ENCODE data around the gene ALOX5AP.
A peak's percentile ranks its signal among the peaks of the same experiment; 100 is the strongest.

The ALOX5AP gene
- total RNA-seq: 29.2 to 37.7 (median 31.3) reads per million in 3 donors

GRCh38 chr13:30735025-30735871 lies at the start of gene ALOX5AP:
Gene ALOX5AP (plus strand): TSS chr13:30735543. CDS start chr13:30735606, 63 bp downstream.
- no peak for DNase-seq
- Histone ChIP-seq H3K27ac (ENCODE audit: insufficient read depth, low read length, poor library complexity, severe bottlenecking) (peak within 1 kb of the TSS; percentile 64), H3K9me3 (ENCODE audit: control insufficient read depth, low read length) (no peaks in the 10 kb centered on the region), H3K27me3 (replicated peaks; ENCODE audit: control insufficient read depth, insufficient read depth, low read length, poor library complexity, severe bottlenecking) (no peaks in the 10 kb centered on the region), H3K4me3 (ENCODE audit: insufficient read depth, low read depth, low read length, poor library complexity, severe bottlenecking) (peak within 1 kb of the TSS; percentile 62), H3K4me1 (ENCODE audit: control insufficient read depth, insufficient read depth, low read length, poor library complexity, severe bottlenecking) (peaks cover 36% of the 10 kb centered on the region), H3K36me3 (ENCODE audit: control insufficient read depth, insufficient read depth, low read length) (no peaks in the 10 kb centered on the region)

DNA sequence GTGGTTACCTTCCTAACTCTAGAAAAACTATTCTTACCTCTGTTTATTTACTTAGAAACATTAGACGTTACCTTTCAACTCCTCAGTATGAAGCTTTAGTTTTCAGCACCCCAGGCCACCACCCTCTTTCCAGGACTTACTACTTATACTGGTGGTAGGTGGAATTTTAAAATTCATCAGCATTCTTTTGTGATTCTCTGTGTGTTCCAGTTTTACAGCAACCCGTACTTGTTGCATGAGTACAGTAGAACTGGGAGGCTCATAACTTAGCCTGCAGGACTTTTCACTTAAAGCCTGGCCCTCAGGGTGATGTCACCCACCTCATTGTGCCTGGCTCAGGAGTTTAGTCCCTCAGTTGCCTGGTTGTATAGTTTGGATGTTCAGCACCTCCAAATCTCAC lies 49.4 kb upstream of the ALOX5AP start:
- H3K27ac ChIP-seq (ENCODE audit: insufficient read depth, low read length, poor library complexity, severe bottlenecking): no peak overlapping the region
- no peak for DNase-seq
- no peak overlapping the region for H3K4me3 ChIP-seq (ENCODE audit: insufficient read depth, low read depth, low read length, poor library complexity, severe bottlenecking)
- no peaks in the 10 kb centered on the region for H3K36me3 ChIP-seq (ENCODE audit: control insufficient read depth, insufficient read depth, low read length)
- H3K4me1 ChIP-seq (ENCODE audit: control insufficient read depth, insufficient read depth, low read length, poor library complexity, severe bottlenecking): no peaks in the 10 kb centered on the region
- no peaks in the 10 kb centered on the region for H3K9me3 ChIP-seq (ENCODE audit: control insufficient read depth, low read length)
- no peaks in the 10 kb centered on the region for H3K27me3 ChIP-seq (replicated peaks; ENCODE audit: control insufficient read depth, insufficient read depth, low read length, poor library complexity, severe bottlenecking)

DNA sequence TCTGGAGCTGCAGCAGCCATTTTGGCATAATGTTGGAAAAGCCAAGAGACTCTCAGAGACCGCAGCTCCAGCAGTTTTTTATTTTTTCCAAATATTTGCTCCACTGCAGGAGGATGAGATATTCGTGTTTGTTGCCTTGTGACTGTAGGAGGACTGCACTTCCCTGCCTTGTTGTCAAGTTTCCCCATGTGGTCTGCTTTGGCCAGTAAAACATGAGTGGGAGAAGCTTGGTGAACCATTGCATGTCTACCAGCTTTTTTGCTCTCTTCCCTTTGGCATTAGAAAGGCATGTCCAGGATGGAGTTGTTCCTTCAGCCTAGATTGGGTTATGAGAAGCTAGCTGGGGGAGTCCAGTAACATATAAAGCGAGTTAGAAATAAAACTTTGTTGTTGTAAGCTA lies 47.7 kb upstream of the ALOX5AP start:
- H3K36me3 ChIP-seq (ENCODE audit: control insufficient read depth, insufficient read depth, low read length): no peaks in the 10 kb centered on the region
- H3K27ac ChIP-seq (ENCODE audit: insufficient read depth, low read length, poor library complexity, severe bottlenecking): no peak overlapping the region
- no peak for DNase-seq
- H3K27me3 ChIP-seq (replicated peaks; ENCODE audit: control insufficient read depth, insufficient read depth, low read length, poor library complexity, severe bottlenecking): no peaks in the 10 kb centered on the region
- H3K9me3 ChIP-seq (ENCODE audit: control insufficient read depth, low read length): no peaks in the 10 kb centered on the region
- H3K4me1 ChIP-seq (ENCODE audit: control insufficient read depth, insufficient read depth, low read length, poor library complexity, severe bottlenecking): no peaks in the 10 kb centered on the region
- H3K4me3 ChIP-seq (ENCODE audit: insufficient read depth, low read depth, low read length, poor library complexity, severe bottlenecking): no peak overlapping the region

DNA sequence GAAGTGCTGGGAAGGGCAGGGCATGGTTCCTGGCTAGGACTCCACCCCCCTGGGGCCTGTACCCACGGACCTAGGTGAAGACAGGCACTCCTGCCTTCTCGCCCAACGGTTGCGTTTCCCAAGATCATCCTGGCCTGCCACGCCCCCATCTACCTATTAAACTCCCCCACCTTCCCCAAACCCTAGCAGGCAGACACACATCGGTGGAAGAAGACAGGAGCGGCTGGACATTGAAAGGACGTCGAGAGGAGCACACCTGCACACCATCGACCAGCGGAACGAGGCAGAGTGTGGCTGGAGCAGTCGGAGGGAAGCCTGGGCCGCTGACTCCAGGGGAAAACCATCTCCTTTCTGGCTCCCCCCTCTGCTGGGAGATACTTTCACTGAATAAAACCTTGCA lies 45.6 kb upstream of the ALOX5AP start:
- no peaks in the 10 kb centered on the region for H3K4me1 ChIP-seq (ENCODE audit: control insufficient read depth, insufficient read depth, low read length, poor library complexity, severe bottlenecking)
- no peaks in the 10 kb centered on the region for H3K36me3 ChIP-seq (ENCODE audit: control insufficient read depth, insufficient read depth, low read length)
- no peak for DNase-seq
- no peak overlapping the region for H3K27ac ChIP-seq (ENCODE audit: insufficient read depth, low read length, poor library complexity, severe bottlenecking)
- H3K27me3 ChIP-seq (replicated peaks; ENCODE audit: control insufficient read depth, insufficient read depth, low read length, poor library complexity, severe bottlenecking): no peaks in the 10 kb centered on the region
- no peaks in the 10 kb centered on the region for H3K9me3 ChIP-seq (ENCODE audit: control insufficient read depth, low read length)
- peak overlapping the region; percentile 19 for H3K4me3 ChIP-seq (ENCODE audit: insufficient read depth, low read depth, low read length, poor library complexity, severe bottlenecking)

GRCh38 chr13:30690282-30691188 lies 44.8 kb upstream of the ALOX5AP start:
- DNase-seq: no peak
- peak overlapping the region; percentile 19 for H3K4me3 ChIP-seq (ENCODE audit: insufficient read depth, low read depth, low read length, poor library complexity, severe bottlenecking)
- no peaks in the 10 kb centered on the region for H3K9me3 ChIP-seq (ENCODE audit: control insufficient read depth, low read length)
- H3K27me3 ChIP-seq (replicated peaks; ENCODE audit: control insufficient read depth, insufficient read depth, low read length, poor library complexity, severe bottlenecking): no peaks in the 10 kb centered on the region
- H3K4me1 ChIP-seq (ENCODE audit: control insufficient read depth, insufficient read depth, low read length, poor library complexity, severe bottlenecking): no peaks in the 10 kb centered on the region
- H3K36me3 ChIP-seq (ENCODE audit: control insufficient read depth, insufficient read depth, low read length): no peaks in the 10 kb centered on the region
- no peak overlapping the region for H3K27ac ChIP-seq (ENCODE audit: insufficient read depth, low read length, poor library complexity, severe bottlenecking)

DNA sequence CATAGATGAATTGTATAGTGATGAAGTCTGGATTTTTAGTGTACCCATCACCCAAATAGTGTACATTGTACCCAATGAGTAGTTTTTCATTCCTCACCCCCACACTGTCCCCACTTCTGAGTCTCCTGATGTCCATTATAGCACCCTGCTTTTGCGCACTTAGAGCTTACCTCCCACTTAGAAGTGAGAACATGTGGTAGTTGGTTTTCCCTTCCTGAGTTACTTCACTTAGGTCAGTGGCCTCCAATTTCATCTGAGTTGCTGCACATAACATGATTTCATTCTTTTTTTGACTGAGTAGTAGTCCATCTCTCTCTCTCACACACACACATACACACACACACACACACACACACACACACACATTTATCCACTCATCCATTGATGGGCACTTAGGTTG lies 43.2 kb upstream of the ALOX5AP start:
- no peaks in the 10 kb centered on the region for H3K36me3 ChIP-seq (ENCODE audit: control insufficient read depth, insufficient read depth, low read length)
- H3K9me3 ChIP-seq (ENCODE audit: control insufficient read depth, low read length): no peaks in the 10 kb centered on the region
- no peak overlapping the region for H3K27ac ChIP-seq (ENCODE audit: insufficient read depth, low read length, poor library complexity, severe bottlenecking)
- H3K4me1 ChIP-seq (ENCODE audit: control insufficient read depth, insufficient read depth, low read length, poor library complexity, severe bottlenecking): peaks cover 4% of the 10 kb centered on the region
- H3K27me3 ChIP-seq (replicated peaks; ENCODE audit: control insufficient read depth, insufficient read depth, low read length, poor library complexity, severe bottlenecking): no peaks in the 10 kb centered on the region
- no peak for DNase-seq
- no peak overlapping the region for H3K4me3 ChIP-seq (ENCODE audit: insufficient read depth, low read depth, low read length, poor library complexity, severe bottlenecking)

- Histone ChIP-seq H3K4me3 (ENCODE audit: insufficient read depth, low read depth, low read length, poor library complexity, severe bottlenecking) (no peak overlapping the region), H3K4me1 (ENCODE audit: control insufficient read depth, insufficient read depth, low read length, poor library complexity, severe bottlenecking) (peaks cover 4% of the 10 kb centered on the region), H3K9me3 (ENCODE audit: control insufficient read depth, low read length) (no peaks in the 10 kb centered on the region), H3K27me3 (replicated peaks; ENCODE audit: control insufficient read depth, insufficient read depth, low read length, poor library complexity, severe bottlenecking) (no peaks in the 10 kb centered on the region), H3K36me3 (ENCODE audit: control insufficient read depth, insufficient read depth, low read length) (no peaks in the 10 kb centered on the region), H3K27ac (ENCODE audit: insufficient read depth, low read length, poor library complexity, severe bottlenecking) (no peak overlapping the region)
- DNase-seq: no peak
Observed at GRCh38 chr13:30696278-30697176, 38.8 kb upstream of the ALOX5AP start.

GRCh38 chr13:30697177-30697953 lies 38.0 kb upstream of the ALOX5AP start:
- DNase-seq: no peak
- Histone ChIP-seq H3K36me3 (ENCODE audit: control insufficient read depth, insufficient read depth, low read length) (no peaks in the 10 kb centered on the region), H3K4me1 (ENCODE audit: control insufficient read depth, insufficient read depth, low read length, poor library complexity, severe bottlenecking) (peaks cover 4% of the 10 kb centered on the region), H3K4me3 (ENCODE audit: insufficient read depth, low read depth, low read length, poor library complexity, severe bottlenecking) (no peak overlapping the region), H3K9me3 (ENCODE audit: control insufficient read depth, low read length) (no peaks in the 10 kb centered on the region), H3K27me3 (replicated peaks; ENCODE audit: control insufficient read depth, insufficient read depth, low read length, poor library complexity, severe bottlenecking) (no peaks in the 10 kb centered on the region), H3K27ac (ENCODE audit: insufficient read depth, low read length, poor library complexity, severe bottlenecking) (no peak overlapping the region)

DNA sequence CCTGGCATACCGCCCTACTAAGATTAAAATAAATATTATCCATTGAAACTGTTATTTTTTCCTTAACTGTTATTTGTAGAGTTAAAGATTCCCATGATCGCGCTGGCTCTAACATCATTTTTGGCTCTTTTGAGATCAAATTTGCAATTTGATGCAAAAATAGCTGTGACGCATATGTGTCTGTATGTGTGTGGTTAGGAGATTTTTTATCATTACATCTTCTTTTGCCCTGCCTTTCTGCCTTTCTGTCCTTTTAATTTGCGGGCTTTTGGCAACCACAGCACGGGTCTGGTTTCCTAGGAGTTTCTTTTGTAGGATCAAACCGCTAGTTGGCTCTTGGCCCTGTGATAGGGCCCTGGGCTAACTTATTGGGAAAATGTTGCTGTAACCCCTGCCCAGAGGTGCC lies 37.3 kb upstream of the ALOX5AP start:
- no peak overlapping the region for H3K4me3 ChIP-seq (ENCODE audit: insufficient read depth, low read depth, low read length, poor library complexity, severe bottlenecking)
- no peaks in the 10 kb centered on the region for H3K27me3 ChIP-seq (replicated peaks; ENCODE audit: control insufficient read depth, insufficient read depth, low read length, poor library complexity, severe bottlenecking)
- DNase-seq: no peak

More for the DNA sequence above, 37.3 kb upstream of the ALOX5AP start:
- H3K4me1 ChIP-seq (ENCODE audit: control insufficient read depth, insufficient read depth, low read length, poor library complexity, severe bottlenecking): peaks cover 4% of the 10 kb centered on the region
- H3K27ac ChIP-seq (ENCODE audit: insufficient read depth, low read length, poor library complexity, severe bottlenecking): no peak overlapping the region
- no peaks in the 10 kb centered on the region for H3K9me3 ChIP-seq (ENCODE audit: control insufficient read depth, low read length)
- H3K36me3 ChIP-seq (ENCODE audit: control insufficient read depth, insufficient read depth, low read length): no peaks in the 10 kb centered on the region
